ENCODE results near the gene MARCHF2. TPM values are rescaled to one million over a fixed set of nuclear protein-coding genes. Genes with fewer than 3 reads are reported as not detected.

The MARCHF2 gene
- total RNA-seq, 4 donors from 2014 or later, result 86.1 to 381 (median 118) TPM

DNA sequence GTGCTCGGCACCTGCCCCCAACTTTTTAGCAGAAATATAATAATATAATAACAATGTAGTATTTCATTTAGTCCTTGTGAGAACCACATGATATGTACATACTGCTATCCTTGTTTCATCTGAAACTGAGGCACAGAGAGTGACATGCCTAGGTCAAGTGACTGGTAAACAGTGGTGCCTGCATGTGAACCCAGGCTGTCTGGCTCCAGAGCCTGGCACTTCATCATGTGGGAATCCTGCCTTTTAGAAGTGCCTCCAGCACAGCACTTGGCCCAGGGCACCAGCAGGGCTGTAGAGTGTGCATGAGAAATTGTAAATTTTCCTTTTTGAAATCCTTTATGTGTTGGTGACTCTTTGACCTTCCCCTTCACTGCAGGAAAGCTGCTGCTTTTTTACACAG, 61.9 kb downstream of the MARCHF2 start:
- H3K9me3 ChIP-seq, result no peaks in the 10 kb centered on the region
- H3K27ac ChIP-seq, result no peak overlapping the region
- H3K36me3 ChIP-seq, result peaks cover 0 to 64% (median 28%) of the 10 kb centered on the region in 4 donors
- no peaks in the 10 kb centered on the region for H3K27me3 ChIP-seq
- WGBS, 2 donors (ENCODE audit: low coverage in 1 of 2), result 94% methylated on average over 1 of the region's 1 CpG; no CpG with 5 or more reads in 1 of the 2 donors
- TF ChIP-seq, protein P1, sequence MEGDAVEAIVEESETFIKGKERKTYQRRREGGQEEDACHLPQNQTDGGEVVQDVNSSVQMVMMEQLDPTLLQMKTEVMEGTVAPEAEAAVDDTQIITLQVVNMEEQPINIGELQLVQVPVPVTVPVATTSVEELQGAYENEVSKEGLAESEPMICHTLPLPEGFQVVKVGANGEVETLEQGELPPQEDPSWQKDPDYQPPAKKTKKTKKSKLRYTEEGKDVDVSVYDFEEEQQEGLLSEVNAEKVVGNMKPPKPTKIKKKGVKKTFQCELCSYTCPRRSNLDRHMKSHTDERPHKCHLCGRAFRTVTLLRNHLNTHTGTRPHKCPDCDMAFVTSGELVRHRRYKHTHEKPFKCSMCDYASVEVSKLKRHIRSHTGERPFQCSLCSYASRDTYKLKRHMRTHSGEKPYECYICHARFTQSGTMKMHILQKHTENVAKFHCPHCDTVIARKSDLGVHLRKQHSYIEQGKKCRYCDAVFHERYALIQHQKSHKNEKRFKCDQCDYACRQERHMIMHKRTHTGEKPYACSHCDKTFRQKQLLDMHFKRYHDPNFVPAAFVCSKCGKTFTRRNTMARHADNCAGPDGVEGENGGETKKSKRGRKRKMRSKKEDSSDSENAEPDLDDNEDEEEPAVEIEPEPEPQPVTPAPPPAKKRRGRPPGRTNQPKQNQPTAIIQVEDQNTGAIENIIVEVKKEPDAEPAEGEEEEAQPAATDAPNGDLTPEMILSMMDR (IDR thresholded peaks at IDR 0.05), result no peak
- no peak for TF ChIP-seq EP300 (IDR thresholded peaks at IDR 0.05; ENCODE audit: low read depth)
- TF ChIP-seq POLR2A (IDR thresholded peaks at IDR 0.05), result no peak
- TF ChIP-seq POLR2AphosphoS5 (IDR thresholded peaks at IDR 0.05), result no peak
- intact Hi-C loops (cut with DNase I; ENCODE audit: low total_unique reads) (no loop called here), in situ Hi-C loops (cut with MboI; ENCODE audit: low pct_ligation_motif_present in 1 of 4, low pct_unique_long_range_greater_than_20kb in 1 of 4, low sequenced_read_pairs in 3 of 4) (no loop called here)
- no peak for DNase-seq
- H3K4me1 ChIP-seq, result peaks cover 0 to 4% (median 0%) of the 10 kb centered on the region in 4 donors
- H3K4me3 ChIP-seq, result no peak overlapping the region

DNA sequence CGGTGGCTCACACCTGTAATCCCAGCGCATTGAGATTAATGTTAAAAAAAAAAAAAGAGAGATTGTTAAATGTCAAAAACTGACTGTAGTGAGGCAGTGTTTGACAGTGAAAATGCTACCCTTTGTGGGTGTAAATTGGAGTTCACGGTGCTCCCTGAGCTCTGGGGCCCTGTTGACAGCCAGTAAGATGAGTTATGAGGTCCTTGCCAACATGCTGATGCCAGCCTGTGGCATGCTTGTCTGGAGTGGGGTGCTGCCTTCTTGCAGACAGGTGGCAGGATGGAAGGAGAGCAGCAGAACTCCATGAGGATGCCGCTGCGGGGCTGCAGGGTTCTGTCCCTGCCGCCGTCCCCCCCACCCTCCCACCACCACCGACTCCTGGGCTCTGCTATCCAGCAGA, 63.4 kb downstream of the MARCHF2 start:
- 72 to 94% methylated on average over 2 to 8 of the region's 8 CpGs for WGBS, 2 donors (ENCODE audit: low coverage in 1 of 2)
- intact Hi-C loops (cut with DNase I; ENCODE audit: low total_unique reads) (no loop called here), in situ Hi-C loops (cut with MboI; ENCODE audit: low pct_ligation_motif_present in 1 of 4, low pct_unique_long_range_greater_than_20kb in 1 of 4, low sequenced_read_pairs in 3 of 4) (no loop called here)
- Histone ChIP-seq H3K4me1 (peaks cover 0 to 8% (median 5%) of the 10 kb centered on the region in 4 donors), H3K36me3 (peaks cover 0 to 53% (median 23%) of the 10 kb centered on the region in 4 donors), H3K27me3 (no peaks in the 10 kb centered on the region), H3K9me3 (no peaks in the 10 kb centered on the region), H3K4me3 (no peak overlapping the region), H3K27ac (no peak overlapping the region)
- TF ChIP-seq POLR2A (IDR thresholded peaks at IDR 0.05), result no peak
- no peak for TF ChIP-seq POLR2AphosphoS5 (IDR thresholded peaks at IDR 0.05)
- no peak for TF ChIP-seq EP300 (IDR thresholded peaks at IDR 0.05; ENCODE audit: low read depth)
- TF ChIP-seq, protein P1 (IDR thresholded peaks at IDR 0.05), result no peak
- no peak for DNase-seq

DNA sequence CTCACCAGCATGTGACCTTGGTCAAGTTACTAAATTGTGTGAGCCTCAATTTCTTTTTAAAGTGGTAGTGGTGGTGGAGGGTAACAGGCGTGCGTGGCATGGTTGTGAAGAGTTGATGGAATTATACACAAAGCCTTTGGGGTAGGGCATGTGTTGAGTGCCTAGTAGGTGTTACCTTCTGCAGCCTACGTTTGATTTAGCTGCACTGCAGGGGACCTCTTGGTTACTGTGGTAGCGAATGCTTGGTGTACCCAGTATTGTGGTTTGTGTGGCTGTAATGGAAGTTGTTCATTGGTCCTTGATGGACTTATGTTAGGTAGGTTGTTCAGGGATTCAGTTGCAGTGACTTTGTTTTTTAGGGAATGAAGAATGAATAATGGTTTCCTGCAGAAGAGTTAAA, 64.8 kb downstream of the MARCHF2 start:
- 67 to 69% methylated on average over 2 to 4 of the region's 4 CpGs for WGBS, 2 donors (ENCODE audit: low coverage in 1 of 2)
- Histone ChIP-seq H3K4me3 (no peak overlapping the region), H3K27ac (no peak overlapping the region), H3K9me3 (no peaks in the 10 kb centered on the region), H3K27me3 (no peaks in the 10 kb centered on the region), H3K36me3 (peaks cover 0 to 43% (median 18%) of the 10 kb centered on the region in 4 donors), H3K4me1 (peaks cover 0 to 7% (median 5%) of the 10 kb centered on the region in 4 donors)
- TF ChIP-seq POLR2A (IDR thresholded peaks at IDR 0.05), result no peak
- TF ChIP-seq, protein P1 (IDR thresholded peaks at IDR 0.05), result no peak
- TF ChIP-seq EP300 (IDR thresholded peaks at IDR 0.05; ENCODE audit: low read depth), result no peak
- TF ChIP-seq POLR2AphosphoS5 (IDR thresholded peaks at IDR 0.05), result no peak
- in situ Hi-C loops (cut with MboI; ENCODE audit: low pct_ligation_motif_present in 1 of 4, low pct_unique_long_range_greater_than_20kb in 1 of 4, low sequenced_read_pairs in 3 of 4) (no loop called here), intact Hi-C loops (cut with DNase I; ENCODE audit: low total_unique reads) (no loop called here)
- no peak for DNase-seq

DNA sequence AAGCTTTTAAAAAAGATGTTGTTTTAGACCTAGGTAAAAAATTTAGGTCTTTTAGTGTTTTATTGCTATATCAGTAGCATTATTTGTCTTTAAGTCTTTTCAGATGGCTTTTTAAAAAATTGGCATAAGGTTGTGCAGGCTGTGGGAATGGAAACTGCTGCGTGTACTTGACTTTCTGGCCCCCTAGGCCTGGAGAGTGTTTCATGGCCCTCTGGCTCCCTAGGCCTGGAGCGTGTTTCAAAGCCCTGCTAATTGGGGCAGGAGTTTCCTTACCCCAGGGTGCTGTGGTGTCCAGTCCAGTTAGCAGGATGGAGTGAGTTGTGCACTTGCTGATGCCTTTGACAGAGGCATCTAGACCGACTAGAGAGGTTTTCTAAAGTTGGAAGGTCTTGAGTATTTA, 65.5 kb downstream of the MARCHF2 start:
- H3K9me3 ChIP-seq, result no peaks in the 10 kb centered on the region
- H3K4me1 ChIP-seq, result peaks cover 0 to 6% (median 4%) of the 10 kb centered on the region in 4 donors
- TF ChIP-seq EP300 (IDR thresholded peaks at IDR 0.05; ENCODE audit: low read depth) (no peak), POLR2A (IDR thresholded peaks at IDR 0.05) (no peak), POLR2AphosphoS5 (IDR thresholded peaks at IDR 0.05) (no peak)
- TF ChIP-seq, protein P1 (IDR thresholded peaks at IDR 0.05), result no peak
- DNase-seq, result no peak
- WGBS, 2 donors (ENCODE audit: low coverage in 1 of 2), result 69 to 72% methylated on average over 3 of the region's 3 CpGs
- intact Hi-C loops (cut with DNase I; ENCODE audit: low total_unique reads) (no loop called here), in situ Hi-C loops (cut with MboI; ENCODE audit: low pct_ligation_motif_present in 1 of 4, low pct_unique_long_range_greater_than_20kb in 1 of 4, low sequenced_read_pairs in 3 of 4) (no loop called here)
- H3K27ac ChIP-seq, result no peak overlapping the region
- peaks cover 0 to 43% (median 19%) of the 10 kb centered on the region in 4 donors for H3K36me3 ChIP-seq
- no peak overlapping the region for H3K4me3 ChIP-seq
- no peaks in the 10 kb centered on the region for H3K27me3 ChIP-seq

Measured in transverse colon (tissue), 4 donors.